KOPT-K1 (cell line): ENCODE results near the gene DISC1.
"Not testable (repeated sequence)": the region's sequence is repeated elsewhere in the genome, so short reads cannot be mapped to it uniquely, and the experiment has no call there.

Experiments used
- H3K27ac ChIP-seq: fragments of 200-600 bp; sonication (generic); 2 replicates; pipeline ENCODE4 v1.5.1; 2016; ENCODE audit warnings: antibody characterized with exemption, mild to moderate bottlenecking, low read depth, low read length; ENCODE audit not compliant: poor library complexity, severe bottlenecking
- H3K36me3 ChIP-seq: fragments of 200-600 bp; sonication (generic); 2 replicates; pipeline ENCODE4 v1.5.1; 2017; ENCODE audit warnings: antibody characterized with exemption, mild to moderate bottlenecking, low read length, moderate library complexity; ENCODE audit not compliant: insufficient read depth
- H3K9me3 ChIP-seq: fragments of 200-600 bp; sonication (generic); 2 replicates; pipeline ENCODE4 v1.5.1; 2017; ENCODE audit warnings: antibody characterized with exemption, low read length, mild to moderate bottlenecking; ENCODE audit not compliant: insufficient read depth, poor library complexity, severe bottlenecking

Gene DISC1

DNA sequence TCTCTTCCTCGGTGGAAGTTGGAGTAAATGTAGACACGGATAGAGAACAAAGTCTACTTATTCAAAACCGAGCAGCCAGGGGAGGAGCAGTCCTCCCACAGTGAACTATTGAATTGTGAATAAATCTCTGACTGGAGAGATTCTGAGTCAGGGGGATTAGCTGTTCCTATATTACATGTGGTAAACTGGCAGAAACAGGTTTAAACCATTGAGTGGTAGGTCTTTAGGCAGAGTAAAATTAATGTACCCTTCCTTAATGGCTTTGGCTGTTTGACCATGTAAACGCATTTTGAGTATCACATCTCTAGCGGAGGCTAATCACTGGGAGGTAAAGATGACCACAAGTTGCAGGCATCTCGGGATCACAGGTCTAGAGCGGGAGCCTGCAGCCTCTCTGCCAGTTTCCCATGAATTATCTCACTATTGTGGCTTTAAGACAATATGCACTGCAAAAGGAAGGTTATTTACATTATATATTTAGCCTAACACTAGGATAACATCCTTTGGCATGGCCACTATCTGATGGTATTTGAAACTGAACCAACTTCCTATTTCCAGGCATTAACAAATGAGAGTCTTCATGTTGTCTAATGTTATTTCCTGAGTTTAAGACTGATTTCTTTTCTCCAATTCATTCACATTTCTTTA is 7.9 kb upstream of the DISC1 start:
- Histone ChIP-seq H3K36me3 (no peaks in the 10 kb centered on the region), H3K27ac (no peak overlapping the region), H3K9me3 (peaks cover 9% of the 10 kb centered on the region)

- H3K36me3 ChIP-seq = no peaks in the 10 kb centered on the region
- H3K9me3 ChIP-seq = peaks cover 6% of the 10 kb centered on the region
- H3K27ac ChIP-seq = no peak overlapping the region
Measured at GRCh38 chr1:231619257-231619634, 7.3 kb upstream of the DISC1 start.

DNA sequence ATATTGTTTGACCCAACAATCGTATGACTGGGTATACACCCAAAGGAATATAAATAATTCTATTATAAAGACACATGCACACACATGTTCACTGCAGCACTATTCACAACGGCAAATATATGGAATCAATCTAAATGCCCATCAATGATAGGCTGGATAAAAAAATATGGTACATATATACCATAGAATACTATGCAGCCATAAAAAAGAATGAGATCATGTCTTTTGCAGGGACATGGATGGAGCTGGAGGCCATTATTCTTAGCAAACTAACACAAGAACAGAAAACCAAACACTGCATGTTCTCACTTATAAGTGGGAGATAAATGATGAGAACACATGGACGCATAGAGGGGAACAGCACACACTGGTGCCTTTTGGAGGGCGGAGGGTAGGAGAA is 1.5 kb upstream of the DISC1 start:
- H3K27ac ChIP-seq, H3K36me3 ChIP-seq, H3K9me3 ChIP-seq: not testable (repeated sequence)

DNA sequence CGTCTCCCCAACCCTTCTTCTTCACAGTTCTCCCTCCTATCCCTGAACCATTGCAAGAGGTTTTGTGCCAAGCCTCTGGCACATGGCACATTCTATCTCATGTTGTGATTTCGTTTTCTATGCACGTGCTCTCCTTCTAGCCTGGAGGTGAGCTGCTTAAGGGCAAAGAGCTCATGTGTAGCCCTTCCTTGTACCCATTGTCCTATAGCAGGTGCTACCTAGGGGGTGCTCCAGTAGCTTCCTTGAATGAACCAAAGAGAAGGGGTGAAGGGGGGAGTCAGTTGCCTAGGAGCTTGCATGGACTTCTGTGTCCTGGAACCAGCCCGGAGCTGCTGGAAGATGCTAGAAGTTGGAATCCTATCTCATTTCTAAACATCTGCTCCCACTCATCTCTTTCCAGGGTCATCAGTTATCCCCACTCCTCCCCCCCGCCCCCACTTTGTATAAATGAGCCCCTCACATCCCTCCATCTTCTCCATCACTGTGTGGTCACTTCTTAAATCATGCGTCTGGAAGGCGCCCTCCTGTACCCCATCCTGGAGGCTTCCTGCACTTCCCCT is 535 bp upstream of the DISC1 start:
- peak overlapping the region; percentile 55 for H3K27ac ChIP-seq
- H3K36me3 ChIP-seq = no peaks in the 10 kb centered on the region
- no peaks in the 10 kb centered on the region for H3K9me3 ChIP-seq

GRCh38 chr1:231626951-231627614 is 493 bp downstream of the DISC1 start:
- H3K27ac ChIP-seq = peak overlapping the region; percentile 55
- H3K9me3 ChIP-seq = no peaks in the 10 kb centered on the region
- no peaks in the 10 kb centered on the region for H3K36me3 ChIP-seq

DNA sequence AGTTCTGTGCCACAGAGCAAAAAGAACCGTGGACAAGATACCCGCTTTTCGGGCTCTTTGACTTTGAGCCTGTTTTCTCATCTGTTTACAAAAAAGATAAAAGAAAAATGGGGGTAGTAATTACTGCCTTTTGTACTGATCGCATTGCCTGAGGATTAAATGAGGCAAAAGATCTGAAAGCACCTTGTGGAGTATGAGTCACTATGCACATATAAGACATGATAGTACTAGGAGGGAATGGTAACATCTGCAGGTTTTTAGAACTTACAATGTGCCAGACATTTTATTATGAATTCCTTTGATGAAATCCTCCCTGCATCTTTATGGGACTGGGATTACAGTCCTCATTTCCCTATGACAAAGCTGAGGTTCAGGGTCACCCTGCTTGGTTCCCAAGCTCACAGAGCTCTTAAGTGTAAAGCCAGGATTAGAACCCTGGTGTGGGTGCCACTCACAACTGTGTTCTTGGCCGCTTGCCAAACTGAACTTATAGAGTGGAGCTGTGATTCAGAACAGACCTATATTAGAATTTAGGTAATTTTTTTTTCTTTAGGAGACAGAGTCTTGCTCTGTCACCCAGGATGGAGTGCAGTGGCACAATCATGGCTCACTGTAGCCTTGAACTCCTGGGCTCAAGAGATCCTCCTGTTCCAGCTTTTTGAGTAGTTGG is 1.8 kb downstream of the DISC1 start:
- no peaks in the 10 kb centered on the region for H3K9me3 ChIP-seq
- no peak overlapping the region for H3K27ac ChIP-seq
- H3K36me3 ChIP-seq = no peaks in the 10 kb centered on the region

GRCh38 chr1:231629132-231629531 is 2.5 kb downstream of the DISC1 start:
- Histone ChIP-seq H3K36me3 (no peaks in the 10 kb centered on the region), H3K27ac (no peak overlapping the region), H3K9me3 (no peaks in the 10 kb centered on the region)

DNA sequence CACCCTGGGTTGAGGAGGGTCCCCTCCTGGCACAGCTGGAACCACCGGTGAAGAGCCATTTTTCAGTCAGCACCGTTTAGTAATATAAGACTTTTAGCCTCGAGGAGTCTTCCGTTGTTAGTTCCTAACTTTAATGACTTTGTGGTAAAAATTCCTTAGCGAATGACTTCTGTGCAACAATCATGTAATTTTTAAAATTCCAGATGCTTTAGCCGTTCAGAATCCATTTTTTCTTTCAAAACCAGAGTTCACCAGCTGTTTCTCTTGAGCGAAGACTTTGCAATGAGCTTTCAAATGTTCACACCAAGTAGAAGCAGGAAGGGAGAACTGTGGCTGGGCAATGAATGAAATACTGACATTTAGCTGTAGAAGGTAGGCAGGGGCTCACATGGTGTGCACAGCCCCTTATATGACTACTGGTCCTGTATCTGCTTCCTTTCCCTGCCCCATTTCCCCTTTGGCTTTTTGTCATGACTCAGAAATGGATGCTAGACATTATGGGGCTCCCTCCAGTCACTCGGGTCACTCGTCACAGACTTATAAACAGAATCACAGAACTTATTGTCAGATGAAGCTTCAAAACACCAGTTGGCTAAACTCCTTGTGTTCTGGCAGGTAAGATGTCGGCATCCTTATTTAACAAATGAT is 4.1 kb downstream of the DISC1 start:
- Histone ChIP-seq H3K27ac (no peak overlapping the region), H3K9me3 (no peaks in the 10 kb centered on the region), H3K36me3 (no peaks in the 10 kb centered on the region)

DNA sequence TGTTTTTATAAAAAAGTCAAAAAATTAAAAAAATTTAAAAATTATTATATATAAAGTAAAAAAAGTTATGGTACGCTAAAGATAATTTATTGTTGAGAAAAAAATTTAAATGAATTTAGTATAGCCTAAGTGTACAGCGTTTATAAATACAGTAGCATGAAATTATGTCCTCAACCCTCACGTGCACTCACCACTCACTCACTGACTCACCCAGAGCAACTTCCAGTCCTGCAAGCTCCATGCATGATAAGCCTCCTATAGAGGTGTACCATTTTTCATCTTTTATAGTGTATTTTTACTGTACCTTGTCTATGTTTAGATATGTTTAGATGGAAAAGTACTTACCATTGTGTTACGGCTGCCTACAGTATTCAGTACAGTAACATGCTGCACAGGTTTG is 5.1 kb downstream of the DISC1 start:
- no peak overlapping the region for H3K27ac ChIP-seq
- H3K36me3 ChIP-seq = no peaks in the 10 kb centered on the region
- no peaks in the 10 kb centered on the region for H3K9me3 ChIP-seq

DNA sequence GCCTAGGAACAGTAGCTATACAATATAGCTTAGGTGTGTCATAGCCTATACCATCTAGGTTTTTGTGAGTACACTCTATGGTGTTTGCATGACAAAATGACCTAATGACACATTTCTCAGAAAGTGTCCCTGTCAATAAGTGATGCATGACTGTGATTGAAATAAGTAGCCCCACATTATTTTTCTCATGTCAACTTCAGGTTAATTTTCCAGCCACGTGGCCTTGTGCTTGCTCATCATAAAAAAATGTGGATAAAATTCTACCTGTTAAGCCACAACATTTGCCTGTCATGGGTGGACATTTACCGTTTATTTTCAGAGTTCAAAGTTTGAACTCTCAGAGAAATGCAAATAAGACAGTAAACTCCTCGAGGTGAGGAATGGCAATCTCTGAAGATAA is 5.5 kb downstream of the DISC1 start:
- no peaks in the 10 kb centered on the region for H3K36me3 ChIP-seq
- H3K9me3 ChIP-seq = no peaks in the 10 kb centered on the region
- no peak overlapping the region for H3K27ac ChIP-seq

- no peaks in the 10 kb centered on the region for H3K36me3 ChIP-seq
- no peaks in the 10 kb centered on the region for H3K9me3 ChIP-seq
- no peak overlapping the region for H3K27ac ChIP-seq
Measured at GRCh38 chr1:231634323-231635013, 7.9 kb downstream of the DISC1 start.

- Histone ChIP-seq H3K9me3 (no peaks in the 10 kb centered on the region), H3K27ac (no peak overlapping the region), H3K36me3 (no peaks in the 10 kb centered on the region)
Measured at GRCh38 chr1:231636157-231636556, 9.6 kb downstream of the DISC1 start.

DNA sequence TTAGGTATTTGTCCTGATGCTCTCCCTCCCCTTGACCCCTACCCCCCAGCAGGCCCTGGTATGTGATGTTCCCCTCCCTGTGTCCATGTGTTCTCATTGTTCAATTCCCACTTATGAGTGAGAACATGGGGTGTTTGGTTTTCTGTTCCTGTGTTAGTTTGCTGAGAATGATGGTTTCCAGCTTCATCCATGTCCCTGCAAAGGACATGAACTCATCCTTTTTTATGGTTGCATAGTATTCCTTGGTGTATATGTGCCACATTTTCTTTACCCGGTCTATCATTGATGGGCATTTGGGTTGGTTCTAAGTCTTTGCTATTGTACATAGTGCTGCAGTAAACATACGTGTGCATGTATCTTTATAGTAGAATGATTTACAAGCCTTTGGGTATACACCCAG is 10.3 kb downstream of the DISC1 start:
- H3K27ac ChIP-seq, H3K36me3 ChIP-seq: not testable (repeated sequence)

DNA sequence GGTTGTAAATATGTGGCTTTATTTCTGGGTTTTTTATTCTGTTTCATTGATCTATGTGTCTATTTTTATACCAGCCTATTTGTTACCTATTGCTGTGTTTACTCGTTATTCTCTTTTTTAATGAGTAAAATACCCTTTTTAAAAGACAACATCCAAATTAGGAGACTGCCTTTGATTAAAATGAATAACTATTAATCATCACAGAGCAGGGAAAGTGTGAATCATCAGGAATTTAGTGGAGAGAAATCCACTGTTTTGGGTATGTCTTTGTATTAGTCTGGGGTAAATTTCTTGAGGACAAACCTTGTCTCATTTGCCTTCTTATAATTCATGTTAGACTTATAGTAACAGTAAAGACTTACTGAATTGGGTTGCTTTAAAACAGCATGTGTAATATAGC is 12.1 kb downstream of the DISC1 start:
- Histone ChIP-seq H3K36me3 (no peaks in the 10 kb centered on the region), H3K27ac (no peak overlapping the region), H3K9me3 (no peaks in the 10 kb centered on the region)

More for the DNA sequence above, 10.3 kb downstream of the DISC1 start:
- not testable (repeated sequence) for H3K9me3 ChIP-seq

DNA sequence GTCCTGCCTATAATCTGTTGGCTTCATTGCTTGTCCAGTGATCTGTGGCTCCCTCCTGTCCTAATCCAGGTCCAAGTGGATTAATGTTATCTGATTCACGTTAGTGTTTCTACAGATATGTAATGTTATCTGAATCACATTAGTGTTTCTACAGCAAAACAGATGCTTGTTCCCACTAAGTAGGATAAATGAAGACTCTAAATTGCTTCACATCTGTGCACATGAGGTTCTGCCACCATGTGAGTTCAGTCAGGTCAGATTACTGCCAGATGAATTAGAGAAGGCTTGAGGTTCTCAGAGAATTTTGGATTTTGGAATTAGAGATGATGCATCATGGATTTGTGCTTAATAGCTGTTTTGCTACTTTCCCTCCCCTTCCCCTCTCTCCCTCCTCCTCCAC is 13.2 kb downstream of the DISC1 start:
- Histone ChIP-seq H3K36me3 (no peaks in the 10 kb centered on the region), H3K9me3 (no peaks in the 10 kb centered on the region), H3K27ac (no peak overlapping the region)
